Neural progenitor cell (in vitro differentiated cells): ENCODE measurements around the gene ZDHHC19. TPM values are rescaled to one million over a fixed set of nuclear protein-coding genes. Genes with fewer than 3 reads are reported as not detected.
"Not testable (repeated sequence)": the region's sequence is repeated elsewhere in the genome, so short reads cannot be mapped to it uniquely, and the experiment has no call there.

Experiments
- DNase-seq: peaks from one replicate; pipeline ENCODE4 v3.0.0-alpha.2; 2016; ENCODE audit warnings: low spot score
- H2AFZ ChIP-seq: fragments of 200-600 bp; sonication (generic); replicated peaks from 2 replicates; pipeline ENCODE4 v1.6.1; 2016; ENCODE audit warnings: antibody characterized with exemption
- H3F3A ChIP-seq: fragments of 200-600 bp; sonication (generic); 2 replicates; pipeline ENCODE4 v1.6.1; 2016; ENCODE audit warnings: antibody characterized with exemption, low read depth
- H3K27ac ChIP-seq: fragments of 200-600 bp; sonication (generic); 2 replicates; pipeline ENCODE4 v1.5.1; 2016; ENCODE audit warnings: mild to moderate bottlenecking
- H3K27me3 ChIP-seq: fragments of 200-600 bp; sonication (generic); 2 replicates; pipeline ENCODE4 v1.6.1; 2016; ENCODE audit warnings: mild to moderate bottlenecking, moderate library complexity
- H3K36me3 ChIP-seq: fragments of 200-600 bp; sonication (generic); 2 replicates; pipeline ENCODE4 v1.5.1; 2016
- H3K4me1 ChIP-seq: fragments of 200-600 bp; sonication (generic); 2 replicates; pipeline ENCODE4 v1.6.1; 2016; ENCODE audit warnings: mixed run types
- H3K4me2 ChIP-seq: fragments of 200-600 bp; sonication (generic); 2 replicates; pipeline ENCODE4 v1.6.1; 2016
- H3K4me3 ChIP-seq: fragments of 200-600 bp; sonication (generic); 2 replicates; pipeline ENCODE4 v1.5.1; 2016
- H3K79me2 ChIP-seq: fragments of 200-600 bp; sonication (generic); 2 replicates; pipeline ENCODE4 v1.6.1; 2016; ENCODE audit warnings: low read depth
- H3K9ac ChIP-seq: fragments of 200-600 bp; sonication (generic); 2 replicates; pipeline ENCODE4 v1.6.1; 2016
- H3K9me3 ChIP-seq: fragments of 200-600 bp; sonication (generic); 2 replicates; pipeline ENCODE4 v1.5.1; 2016; ENCODE audit warnings: low read depth
- H4K20me1 ChIP-seq: fragments of 200-600 bp; sonication (generic); 2 replicates; pipeline ENCODE4 v1.6.1; 2016; ENCODE audit warnings: low read depth
- H3K27ac Mint-ChIP-seq: 3 replicates; pipeline ENCODE4 v1.8.0; 2021; ENCODE audit warnings: mixed read lengths
- H3K27me3 Mint-ChIP-seq: 2 replicates; pipeline ENCODE4 v1.8.0; 2022; ENCODE audit warnings: low read depth, mild to moderate bottlenecking, inconsistent platforms, moderate library complexity, mixed read lengths; ENCODE audit not compliant: insufficient read depth
- H3K36me3 Mint-ChIP-seq: 3 replicates; pipeline ENCODE4 v1.8.0; 2021; ENCODE audit warnings: mixed read lengths
- H3K4me1 Mint-ChIP-seq: 3 replicates; pipeline ENCODE4 v1.8.0; 2021; ENCODE audit warnings: mixed read lengths
- H3K4me3 Mint-ChIP-seq: 3 replicates; pipeline ENCODE4 v1.8.0; 2021; ENCODE audit warnings: mild to moderate bottlenecking, moderate library complexity, mixed read lengths
- H3K9me3 Mint-ChIP-seq: 3 replicates; pipeline ENCODE4 v1.8.0; 2020; ENCODE audit warnings: mixed read lengths
- EZH2 ChIP-seq: fragments of 200-600 bp; sonication (generic); IDR thresholded peaks from 2 replicates; pipeline ENCODE4 v1.6.1; 2017; ENCODE audit warnings: antibody characterized with exemption, mild to moderate bottlenecking, moderate library complexity
- EZH2phosphoT487 ChIP-seq: fragments of 200-600 bp; sonication (generic); IDR thresholded peaks from 2 replicates; pipeline ENCODE4 v1.6.1; 2017; ENCODE audit warnings: antibody characterized with exemption
- total RNA-seq: library from RNA; depleted of rRNA; stranded (reverse); fragments of >200 nt; gene quantifications from 2 replicates; pipeline ENCODE4 v1.2.3, GENCODE V29; 2015; ENCODE audit warnings: low replicate concordance
- TF ChIP-seq, protein P1 (sequence below): fragments of 200-600 bp; sonication (generic); IDR thresholded peaks from 2 replicates; pipeline ENCODE4 v1.5.1; 2017; ENCODE audit warnings: antibody characterized with exemption, mild to moderate bottlenecking

The ZDHHC19 gene
- total RNA-seq, 1 donor from 2014 or later, result not detected

DNA sequence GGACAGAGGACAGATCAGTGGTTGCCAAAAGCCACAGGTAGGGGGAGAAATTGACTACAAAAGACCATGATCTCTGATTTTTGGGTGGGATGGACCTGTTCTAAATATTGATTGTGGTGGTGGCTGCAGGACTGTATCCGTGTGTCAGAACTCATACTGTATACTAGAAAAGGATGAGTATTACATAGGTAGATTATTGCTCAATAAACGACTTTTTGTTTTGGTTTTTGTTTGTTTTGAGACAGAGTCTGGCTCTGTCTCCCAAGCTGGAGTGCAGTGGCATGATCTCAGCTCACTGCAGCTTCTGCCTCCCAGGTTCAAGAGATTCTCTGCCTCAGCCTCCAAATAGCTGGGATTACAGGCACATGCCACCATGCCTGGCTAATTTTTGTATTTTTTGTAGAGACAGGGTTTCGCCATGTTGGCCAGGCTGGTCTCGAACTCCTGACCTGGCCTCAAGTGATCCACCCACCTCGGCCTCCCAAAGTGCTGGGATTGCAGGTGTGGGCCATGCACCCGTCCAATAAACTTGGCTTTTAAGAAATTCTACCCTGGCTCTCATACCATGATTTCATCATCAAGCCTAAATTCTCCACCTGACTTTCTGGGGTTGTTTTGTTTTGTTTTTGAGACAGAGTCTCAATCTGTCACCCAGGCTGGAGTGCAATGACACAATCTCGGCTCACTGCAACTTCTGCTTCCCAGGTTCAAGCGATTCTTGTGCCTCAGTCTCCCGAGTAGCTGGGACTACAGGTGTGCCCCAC, 5.6 kb downstream of the ZDHHC19 start:
- H4K20me1 ChIP-seq, H3K27ac Mint-ChIP-seq, H3K4me3 Mint-ChIP-seq, H2AFZ ChIP-seq, H3K9me3 Mint-ChIP-seq, H3K4me3 ChIP-seq, H3K79me2 ChIP-seq, H3K4me2 ChIP-seq, H3K27me3 Mint-ChIP-seq, H3K9me3 ChIP-seq, DNase-seq, H3K36me3 ChIP-seq, H3K9ac ChIP-seq, H3K4me1 ChIP-seq, H3K36me3 Mint-ChIP-seq, H3K27ac ChIP-seq: not testable (repeated sequence)
- TF ChIP-seq, protein P1, sequence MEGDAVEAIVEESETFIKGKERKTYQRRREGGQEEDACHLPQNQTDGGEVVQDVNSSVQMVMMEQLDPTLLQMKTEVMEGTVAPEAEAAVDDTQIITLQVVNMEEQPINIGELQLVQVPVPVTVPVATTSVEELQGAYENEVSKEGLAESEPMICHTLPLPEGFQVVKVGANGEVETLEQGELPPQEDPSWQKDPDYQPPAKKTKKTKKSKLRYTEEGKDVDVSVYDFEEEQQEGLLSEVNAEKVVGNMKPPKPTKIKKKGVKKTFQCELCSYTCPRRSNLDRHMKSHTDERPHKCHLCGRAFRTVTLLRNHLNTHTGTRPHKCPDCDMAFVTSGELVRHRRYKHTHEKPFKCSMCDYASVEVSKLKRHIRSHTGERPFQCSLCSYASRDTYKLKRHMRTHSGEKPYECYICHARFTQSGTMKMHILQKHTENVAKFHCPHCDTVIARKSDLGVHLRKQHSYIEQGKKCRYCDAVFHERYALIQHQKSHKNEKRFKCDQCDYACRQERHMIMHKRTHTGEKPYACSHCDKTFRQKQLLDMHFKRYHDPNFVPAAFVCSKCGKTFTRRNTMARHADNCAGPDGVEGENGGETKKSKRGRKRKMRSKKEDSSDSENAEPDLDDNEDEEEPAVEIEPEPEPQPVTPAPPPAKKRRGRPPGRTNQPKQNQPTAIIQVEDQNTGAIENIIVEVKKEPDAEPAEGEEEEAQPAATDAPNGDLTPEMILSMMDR, result peak; percentile 4
- peaks cover 24% of the 10 kb centered on the region for H3K27me3 ChIP-seq
- H3F3A ChIP-seq, result peaks cover 14% of the 10 kb centered on the region
- peaks cover 12% of the 10 kb centered on the region for H3K4me1 Mint-ChIP-seq

- Histone ChIP-seq H3K4me1 (no peaks in the 10 kb centered on the region), H4K20me1 (no peaks in the 10 kb centered on the region), H3K79me2 (no peaks in the 10 kb centered on the region), H3K36me3 (no peaks in the 10 kb centered on the region), H3K9me3 (no peaks in the 10 kb centered on the region), H3K4me3 (no peak overlapping the region), H2AFZ (no peak overlapping the region), H3K9ac (no peak overlapping the region), H3K4me2 (no peak overlapping the region), H3K27ac (no peak overlapping the region), H3F3A (peaks cover 14% of the 10 kb centered on the region), H3K27me3 (peaks cover 24% of the 10 kb centered on the region)
- no peak overlapping the region for H3K4me3 Mint-ChIP-seq
- no peak overlapping the region for H3K27ac Mint-ChIP-seq
- H3K27me3 Mint-ChIP-seq, result no peaks in the 10 kb centered on the region
- H3K9me3 Mint-ChIP-seq, result peaks cover 4% of the 10 kb centered on the region
- no peak for DNase-seq
- peaks cover 12% of the 10 kb centered on the region for H3K4me1 Mint-ChIP-seq
- no peaks in the 10 kb centered on the region for H3K36me3 Mint-ChIP-seq
- TF ChIP-seq EZH2phosphoT487 (no peak), EZH2 (no peak)
- TF ChIP-seq, protein P1, result no peak
These were observed 7.4 kb downstream of the ZDHHC19 start for GRCh38 chr3:196203846-196204245.

GRCh38 chr3:196202516-196202970, 8.7 kb downstream of the ZDHHC19 start:
- H3K36me3 Mint-ChIP-seq, result no peaks in the 10 kb centered on the region
- no peaks in the 10 kb centered on the region for H3K4me1 ChIP-seq
- H3K4me2 ChIP-seq, result no peak overlapping the region
- H3K4me1 Mint-ChIP-seq, result peaks cover 12% of the 10 kb centered on the region
- H4K20me1 ChIP-seq, result no peaks in the 10 kb centered on the region
- H3K4me3 Mint-ChIP-seq, result peak overlapping the region; percentile 59
- H3K27me3 Mint-ChIP-seq, result no peaks in the 10 kb centered on the region
- H3K27ac Mint-ChIP-seq, result peak overlapping the region; percentile 83
- H3K9ac ChIP-seq, result no peak overlapping the region
- no peak overlapping the region for H3K27ac ChIP-seq
- H3K9me3 ChIP-seq, result no peaks in the 10 kb centered on the region
- TF ChIP-seq EZH2, result no peak
- TF ChIP-seq, protein P1, result no peak
- no peak for TF ChIP-seq EZH2phosphoT487
- H3K9me3 Mint-ChIP-seq, result peaks cover 4% of the 10 kb centered on the region
- no peak overlapping the region for H3K4me3 ChIP-seq
- H3K36me3 ChIP-seq, result no peaks in the 10 kb centered on the region
- DNase-seq, result no peak
- no peak overlapping the region for H2AFZ ChIP-seq
- H3K79me2 ChIP-seq, result no peaks in the 10 kb centered on the region
- peaks cover 15% of the 10 kb centered on the region for H3K27me3 ChIP-seq
- peaks cover 5% of the 10 kb centered on the region for H3F3A ChIP-seq
